OCI-LY1 (cell line): Measurements from ENCODE around the gene UIMC1.

Source experiments
- CTCF ChIP-seq: fragments of 200-600 bp; sonication (generic), shearing (Covaris generic); IDR thresholded peaks from 2 replicates; pipeline ENCODE4 v1.5.1; 2017; ENCODE audit warnings: mild to moderate bottlenecking, antibody characterized with exemption, low read length, moderate library complexity, mixed read lengths
- EZH2 ChIP-seq: fragments of 200-600 bp; sonication (generic), shearing (Covaris generic); IDR thresholded peaks from 2 replicates; pipeline ENCODE4 v1.8.0; 2017; ENCODE audit warnings: borderline replicate concordance, mixed run types, mild to moderate bottlenecking, antibody characterized with exemption, low read length, moderate library complexity, mixed read lengths

GRCh38 chr5:177006265-177006972, at the start of gene UIMC1:
- TF ChIP-seq CTCF (no peak), EZH2 (no peak)
